ENCODE results near the gene SLC7A10. TPM values are rescaled to one million over a fixed set of nuclear protein-coding genes. Genes with fewer than 3 reads are reported as not detected.
A peak's percentile ranks its signal among the peaks of the same experiment; 100 is the strongest.

The SLC7A10 gene
- total RNA-seq, 1 experiment from 2014 or later = not detected

DNA sequence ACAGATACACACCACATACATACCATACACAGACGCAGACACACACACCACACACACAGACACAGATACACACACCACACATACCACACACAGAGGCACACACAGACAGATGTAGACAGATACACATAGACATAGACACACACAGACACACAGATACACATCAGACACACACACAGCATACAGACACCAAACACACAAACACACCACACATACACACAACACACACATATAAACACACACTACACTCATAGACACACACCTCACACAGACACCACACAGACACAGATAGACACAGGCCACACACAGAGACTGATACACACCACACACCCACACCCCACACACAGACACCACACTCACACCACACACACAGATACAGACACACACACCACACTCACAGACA is 24.9 kb upstream of the SLC7A10 start:
- no peaks in the 10 kb centered on the region for H3K9me3 Mint-ChIP-seq (ENCODE audit: unreplicated experiment)
- DNase-seq (ENCODE audit: unreplicated experiment) = no peak
- no peaks in the 10 kb centered on the region for H3K27me3 Mint-ChIP-seq (ENCODE audit: insufficient read depth, unreplicated experiment)
- CTCF ChIA-PET = no interaction called here
- H3K4me3 Mint-ChIP-seq (ENCODE audit: unreplicated experiment) = no peak overlapping the region
- intact Hi-C loops (cut with micrococcal nuclease) = no loop called here
- POLR2A ChIA-PET = no interaction called here
- BruUV-seq (replicated peaks) = no TSS peak
- H3K36me3 Mint-ChIP-seq (ENCODE audit: insufficient read depth, unreplicated experiment) = no peaks in the 10 kb centered on the region
- TF ChIP-seq, protein P1, sequence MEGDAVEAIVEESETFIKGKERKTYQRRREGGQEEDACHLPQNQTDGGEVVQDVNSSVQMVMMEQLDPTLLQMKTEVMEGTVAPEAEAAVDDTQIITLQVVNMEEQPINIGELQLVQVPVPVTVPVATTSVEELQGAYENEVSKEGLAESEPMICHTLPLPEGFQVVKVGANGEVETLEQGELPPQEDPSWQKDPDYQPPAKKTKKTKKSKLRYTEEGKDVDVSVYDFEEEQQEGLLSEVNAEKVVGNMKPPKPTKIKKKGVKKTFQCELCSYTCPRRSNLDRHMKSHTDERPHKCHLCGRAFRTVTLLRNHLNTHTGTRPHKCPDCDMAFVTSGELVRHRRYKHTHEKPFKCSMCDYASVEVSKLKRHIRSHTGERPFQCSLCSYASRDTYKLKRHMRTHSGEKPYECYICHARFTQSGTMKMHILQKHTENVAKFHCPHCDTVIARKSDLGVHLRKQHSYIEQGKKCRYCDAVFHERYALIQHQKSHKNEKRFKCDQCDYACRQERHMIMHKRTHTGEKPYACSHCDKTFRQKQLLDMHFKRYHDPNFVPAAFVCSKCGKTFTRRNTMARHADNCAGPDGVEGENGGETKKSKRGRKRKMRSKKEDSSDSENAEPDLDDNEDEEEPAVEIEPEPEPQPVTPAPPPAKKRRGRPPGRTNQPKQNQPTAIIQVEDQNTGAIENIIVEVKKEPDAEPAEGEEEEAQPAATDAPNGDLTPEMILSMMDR (IDR thresholded peaks at IDR 0.05; ENCODE audit: unreplicated experiment) = no peak
- no peaks in the 10 kb centered on the region for H3K4me1 Mint-ChIP-seq (ENCODE audit: insufficient read depth, unreplicated experiment)
- H3K27ac Mint-ChIP-seq (ENCODE audit: low read depth, unreplicated experiment) = no peak overlapping the region

- ChIA-PET CTCF (interaction anchor here (0.6 kb wide), 1 partner anchor 110 kb away, joined by 3 read pairs; no protein-coding TSS in a partner anchor), POLR2A (no interaction called here)
- H3K27me3 Mint-ChIP-seq (ENCODE audit: insufficient read depth, unreplicated experiment) = no peaks in the 10 kb centered on the region
These were observed 24.2 kb upstream of the SLC7A10 start for GRCh38 chr19:33249740-33250366.

GRCh38 chr19:33248954-33249613 is 23.4 kb upstream of the SLC7A10 start:
- ChIA-PET CTCF (interaction anchor here (0.6 kb wide), 2 partner anchors 109 to 397 kb away, joined by 3 read pairs; no protein-coding TSS in a partner anchor), POLR2A (no interaction called here)
- H3K4me1 Mint-ChIP-seq (ENCODE audit: insufficient read depth, unreplicated experiment) = no peaks in the 10 kb centered on the region
- DNase-seq (ENCODE audit: unreplicated experiment) = peak; percentile 37
- peaks cover 3% of the 10 kb centered on the region for H3K27me3 Mint-ChIP-seq (ENCODE audit: insufficient read depth, unreplicated experiment)
- no TSS peak for BruUV-seq (replicated peaks)
- intact Hi-C loops (cut with micrococcal nuclease) = no loop called here
- TF ChIP-seq, protein P1 (IDR thresholded peaks at IDR 0.05; ENCODE audit: unreplicated experiment) = no peak
- H3K36me3 Mint-ChIP-seq (ENCODE audit: insufficient read depth, unreplicated experiment) = no peaks in the 10 kb centered on the region
- no peak overlapping the region for H3K4me3 Mint-ChIP-seq (ENCODE audit: unreplicated experiment)
- no peaks in the 10 kb centered on the region for H3K9me3 Mint-ChIP-seq (ENCODE audit: unreplicated experiment)
- no peak overlapping the region for H3K27ac Mint-ChIP-seq (ENCODE audit: low read depth, unreplicated experiment)

More at GRCh38 chr19:33249740-33250366, 24.2 kb upstream of the SLC7A10 start:
- H3K36me3 Mint-ChIP-seq (ENCODE audit: insufficient read depth, unreplicated experiment) = no peaks in the 10 kb centered on the region
- TF ChIP-seq, protein P1 (IDR thresholded peaks at IDR 0.05; ENCODE audit: unreplicated experiment) = no peak
- BruUV-seq (replicated peaks) = no TSS peak
- H3K4me1 Mint-ChIP-seq (ENCODE audit: insufficient read depth, unreplicated experiment) = no peaks in the 10 kb centered on the region
- H3K27ac Mint-ChIP-seq (ENCODE audit: low read depth, unreplicated experiment) = no peak overlapping the region
- intact Hi-C loops (cut with micrococcal nuclease) = no loop called here
- H3K9me3 Mint-ChIP-seq (ENCODE audit: unreplicated experiment) = no peaks in the 10 kb centered on the region
- H3K4me3 Mint-ChIP-seq (ENCODE audit: unreplicated experiment) = no peak overlapping the region
- no peak for DNase-seq (ENCODE audit: unreplicated experiment)

DNA sequence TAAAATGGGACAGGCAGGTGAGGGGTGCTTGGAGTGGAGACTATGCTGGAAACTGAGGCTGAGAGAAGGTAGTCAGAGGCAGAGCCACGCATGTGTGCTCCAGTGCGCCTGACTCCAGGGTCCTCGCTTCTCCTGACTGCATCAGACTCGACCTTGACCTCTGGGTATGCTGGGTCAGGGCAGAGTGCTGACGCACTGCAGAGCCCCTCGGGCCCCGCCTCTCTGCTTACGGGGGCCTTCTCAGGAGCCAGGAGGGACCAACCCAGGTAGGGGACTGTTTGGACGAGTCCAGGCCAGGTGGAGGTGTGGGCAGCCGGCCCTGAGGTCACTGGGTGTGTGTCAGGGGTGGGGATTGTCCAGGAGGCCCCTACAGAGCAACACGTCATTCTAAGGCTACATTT is 22.9 kb upstream of the SLC7A10 start:
- ChIA-PET CTCF (interaction anchor here (0.6 to 19.0 kb wide), 3 partner anchors 159 to 397 kb away, joined by 3 to 530 read pairs (median 6); partner anchors contain the start of gene GPATCH1), POLR2A (no interaction called here)
- intact Hi-C loops (cut with micrococcal nuclease) = no loop called here
- no peak overlapping the region for H3K4me3 Mint-ChIP-seq (ENCODE audit: unreplicated experiment)
- no peak overlapping the region for H3K27ac Mint-ChIP-seq (ENCODE audit: low read depth, unreplicated experiment)
- TF ChIP-seq, protein P1 (IDR thresholded peaks at IDR 0.05; ENCODE audit: unreplicated experiment) = no peak
- no peaks in the 10 kb centered on the region for H3K4me1 Mint-ChIP-seq (ENCODE audit: insufficient read depth, unreplicated experiment)
- DNase-seq (ENCODE audit: unreplicated experiment) = no peak
- BruUV-seq (replicated peaks) = no TSS peak
- H3K9me3 Mint-ChIP-seq (ENCODE audit: unreplicated experiment) = no peaks in the 10 kb centered on the region
- no peaks in the 10 kb centered on the region for H3K36me3 Mint-ChIP-seq (ENCODE audit: insufficient read depth, unreplicated experiment)
- H3K27me3 Mint-ChIP-seq (ENCODE audit: insufficient read depth, unreplicated experiment) = peaks cover 8% of the 10 kb centered on the region
